Right ventricle myocardium inferior (tissue), 1 donor: Measurements from ENCODE around the gene LAMTOR3. TPM values are rescaled to one million over a fixed set of nuclear protein-coding genes. Genes with fewer than 3 reads are reported as not detected.

Source experiments
- ATAC-seq: fragments of 200-7000 bp; cut with Tn5 transposase; one replicate; pipeline ENCODE4 v1.9.1; 2020; ENCODE audit warnings: mild to moderate bottlenecking, moderate library complexity
- DNase-seq: peaks from one replicate; pipeline ENCODE4 v3.0.0; 2021; ENCODE audit errors: missing footprints
- intact Hi-C: fragments of 100-400 bp; cut with DNase I; formaldehyde crosslinking; loops from one replicate; pipeline ENCODE4 v1.11.0; 2022
- total RNA-seq: library from RNA; stranded (reverse); fragmentation: NEBNext Ultra II Directional; extraction: Animal tissue kit (Norgen Biotek cat#: 25700); gene quantifications from one replicate; pipeline ENCODE4 v1.2.1, GENCODE V29; 2021
- donor health status: DM: no; HTN: yes; CAD: no; lungs with severe emphysema.

Gene LAMTOR3
- total RNA-seq, 1 donor from 2014 or later: 36.3 TPM

DNA sequence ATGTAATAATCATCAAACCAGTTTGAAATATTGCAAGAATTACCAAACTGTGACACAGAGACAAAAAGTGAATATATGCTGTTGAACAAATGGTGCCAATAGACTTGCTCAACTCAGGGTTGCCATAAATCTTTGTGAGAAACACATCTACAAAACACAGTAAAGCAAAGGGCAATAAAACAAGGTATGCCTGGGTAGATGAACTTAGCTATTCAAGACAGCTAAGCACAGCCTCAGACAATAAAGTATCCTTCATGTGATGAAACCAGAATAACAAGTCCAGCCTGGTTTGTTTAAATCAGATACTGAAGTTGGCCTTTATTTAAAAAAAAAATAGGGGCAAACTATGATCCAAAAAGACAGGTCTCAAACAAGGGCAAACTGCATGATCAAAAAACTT, 19.2 kb downstream of the LAMTOR3 start:
- DNase-seq: no peak
- intact Hi-C loops: no loop called here
- ATAC-seq: no peak

DNA sequence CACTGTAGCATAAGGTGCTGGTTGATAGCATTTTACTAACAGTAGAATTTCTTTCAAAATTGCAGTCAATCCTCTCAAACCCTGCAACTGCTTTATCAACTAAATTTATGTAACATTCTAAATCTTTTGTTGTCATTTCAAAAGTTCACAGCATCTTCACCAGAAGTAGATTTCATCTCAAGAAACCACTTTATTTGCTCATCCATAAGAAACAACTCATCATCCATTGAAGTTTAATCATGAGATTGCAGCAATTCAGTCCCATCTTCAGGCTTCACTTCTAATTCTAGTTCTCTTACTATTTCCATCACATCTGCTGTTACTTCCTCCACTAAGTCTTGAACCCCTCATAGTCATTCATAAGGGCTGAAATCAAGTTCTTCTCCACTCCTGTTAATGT, 21.7 kb downstream of the LAMTOR3 start:
- no peak for DNase-seq
- intact Hi-C loops: no loop called here
- no peak for ATAC-seq

DNA sequence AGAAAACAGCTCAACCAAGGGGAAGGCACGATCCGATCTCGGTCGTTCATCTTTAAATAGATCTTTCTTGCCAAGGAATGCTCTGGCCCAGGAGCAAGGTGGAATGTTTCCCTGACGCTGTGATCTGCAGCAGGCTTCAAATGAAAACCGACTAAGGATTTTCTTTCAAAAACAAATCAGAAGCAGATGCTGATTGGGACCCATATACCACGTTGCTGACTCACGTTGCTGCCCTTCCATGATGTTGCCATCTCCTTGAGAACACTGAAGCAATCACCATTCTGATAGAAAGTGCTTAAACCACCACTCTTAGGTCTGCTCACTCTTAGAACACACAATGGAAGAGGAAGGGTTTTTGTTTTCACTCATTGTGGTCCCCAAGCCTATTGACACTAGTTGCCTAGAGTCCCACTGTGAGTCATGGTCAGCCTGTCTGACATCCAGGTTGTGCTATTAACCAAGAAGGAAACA, 26.1 kb downstream of the LAMTOR3 start:
- peak; percentile 28 for DNase-seq
- intact Hi-C loops: no loop called here
- peak; percentile 42 for ATAC-seq

DNA sequence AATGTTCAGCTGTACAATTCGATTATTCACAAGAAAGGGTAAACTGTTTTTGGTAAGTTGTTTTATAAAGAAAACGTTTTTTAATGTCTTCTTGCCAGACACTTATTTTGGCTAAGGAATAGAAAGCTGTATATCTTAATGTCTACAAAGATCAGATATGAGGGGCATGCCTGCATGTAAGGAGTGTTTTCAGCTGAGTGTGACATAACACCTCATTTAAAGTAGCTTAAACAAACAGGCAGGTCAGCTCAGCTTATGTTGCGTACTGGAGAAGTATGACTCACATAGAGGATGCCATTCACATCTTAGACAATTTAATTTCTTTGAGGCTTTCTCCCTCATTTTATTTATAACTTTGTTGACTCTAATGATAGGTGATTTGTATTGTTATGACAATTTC, 30.4 kb downstream of the LAMTOR3 start:
- no peak for ATAC-seq
- no peak for DNase-seq
- intact Hi-C loops: no loop called here

DNA sequence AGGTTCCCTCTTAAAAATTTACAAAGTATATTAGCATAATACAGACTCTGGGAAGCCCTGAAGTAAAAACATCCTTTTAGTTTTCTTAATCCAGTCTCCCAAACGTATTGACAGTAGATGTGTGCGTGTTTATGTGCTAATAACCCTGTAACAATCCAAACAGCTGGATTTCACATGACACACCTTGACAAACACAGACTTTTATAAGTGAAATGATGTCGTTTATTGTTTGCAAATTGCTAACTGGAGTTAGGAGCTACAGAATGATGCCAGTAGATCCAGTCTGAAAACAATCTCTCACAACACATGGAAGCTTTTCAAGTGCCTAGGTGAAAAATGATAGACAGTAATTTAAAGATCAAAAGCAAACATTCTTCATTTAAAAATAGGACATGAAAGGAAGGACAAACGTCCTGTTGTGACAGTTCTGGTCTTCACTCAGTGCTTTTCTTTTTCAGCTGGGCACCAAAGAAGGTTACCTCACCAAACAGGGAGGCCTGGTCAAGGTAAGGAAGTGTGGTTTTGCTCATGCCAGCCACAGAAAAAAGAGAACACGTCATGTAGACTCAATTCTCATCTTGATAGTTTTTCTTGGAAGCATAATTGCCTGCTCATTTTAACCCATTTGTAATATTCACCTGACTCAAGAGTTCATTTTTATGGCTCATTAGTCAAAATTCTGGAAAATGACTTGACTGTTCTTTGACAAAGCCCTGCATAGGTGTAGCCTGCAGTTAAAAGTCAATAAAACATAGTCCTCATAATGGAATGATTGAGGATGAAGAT, 32.9 kb downstream of the LAMTOR3 start:
- intact Hi-C loops: no loop called here
- ATAC-seq (no peak), DNase-seq (no peak)

DNA sequence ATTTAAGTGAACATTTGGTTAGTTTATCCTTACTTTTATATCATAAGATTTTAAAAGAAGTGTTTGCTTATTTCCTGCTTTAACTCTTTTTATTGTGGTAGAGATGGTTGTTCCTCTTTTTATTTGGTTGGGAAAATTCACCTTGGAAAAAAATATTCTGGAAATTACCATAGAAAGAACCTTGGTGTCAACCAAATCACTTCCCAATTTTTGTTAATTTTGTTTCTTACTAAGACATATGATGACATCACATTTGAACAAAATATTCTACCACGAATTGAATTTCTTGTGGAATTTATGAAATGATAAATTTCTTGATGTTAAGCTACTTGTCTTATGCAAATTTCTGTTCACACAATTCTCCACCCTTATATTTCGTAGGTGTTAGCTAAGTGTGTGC, 33.7 kb downstream of the LAMTOR3 start:
- intact Hi-C loops: no loop called here
- no peak for ATAC-seq
- no peak for DNase-seq

DNA sequence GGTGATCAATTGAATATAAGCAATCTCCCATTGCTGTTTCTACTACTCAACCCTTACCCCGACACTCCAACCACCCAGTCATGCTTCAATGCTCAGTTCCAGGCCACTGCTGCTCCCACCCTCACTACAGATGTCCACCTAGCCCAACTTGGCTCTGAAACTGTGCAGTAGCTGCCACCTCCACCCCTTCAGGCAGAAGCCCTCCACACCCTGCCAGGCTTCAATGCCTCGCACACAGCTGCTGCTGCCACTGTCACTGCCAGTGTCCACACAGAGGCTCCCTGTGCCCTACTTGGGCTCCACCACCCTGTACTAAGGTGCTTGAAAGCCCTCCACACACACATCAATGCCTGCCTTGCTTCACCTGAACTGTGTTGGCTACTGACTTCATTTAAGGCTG, 34.6 kb downstream of the LAMTOR3 start:
- ATAC-seq: no peak
- intact Hi-C loops: no loop called here
- DNase-seq: peak; percentile 54

DNA sequence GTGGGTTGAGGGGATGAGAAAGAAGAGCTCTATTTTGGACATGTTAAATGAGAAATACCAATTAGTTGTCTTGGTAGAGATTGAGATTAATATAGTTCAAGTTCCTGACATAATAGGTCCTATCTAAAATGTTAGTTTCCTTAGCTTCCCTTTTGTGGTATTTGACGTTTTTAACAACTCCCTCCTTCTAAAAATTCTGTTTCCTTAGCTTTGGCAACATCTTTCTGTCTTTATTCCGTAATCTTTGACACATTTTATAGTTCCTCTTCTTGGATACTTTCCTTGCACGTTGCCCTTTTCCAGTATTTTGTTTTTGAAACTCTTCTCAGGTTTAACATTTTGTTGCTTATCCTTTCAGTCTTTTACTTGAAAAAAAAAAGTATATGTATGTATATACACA, 36.9 kb downstream of the LAMTOR3 start:
- DNase-seq: no peak
- ATAC-seq: no peak
- intact Hi-C loops: no loop called here

DNA sequence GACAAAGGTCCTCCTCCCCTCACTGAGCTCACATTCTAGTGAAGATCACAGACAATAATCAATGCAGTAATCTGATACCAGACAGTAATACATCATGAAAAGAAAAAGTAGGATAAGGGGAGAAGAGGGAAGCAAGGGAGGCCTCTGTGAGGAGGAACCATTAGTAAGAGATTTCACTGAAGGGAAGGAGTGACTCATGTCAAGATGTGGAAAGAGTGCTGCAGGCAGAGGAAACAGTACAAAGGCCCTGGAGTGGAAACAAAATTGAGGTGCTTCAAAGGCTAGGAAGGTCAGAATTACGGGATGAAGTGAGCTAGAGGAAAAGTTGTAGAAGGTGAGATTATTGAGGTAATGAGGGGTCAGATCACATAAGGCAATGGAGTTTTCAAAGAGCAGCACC, 38.1 kb downstream of the LAMTOR3 start:
- ATAC-seq (peak; percentile 72), DNase-seq (no peak)
- intact Hi-C loops: no loop called here

DNA sequence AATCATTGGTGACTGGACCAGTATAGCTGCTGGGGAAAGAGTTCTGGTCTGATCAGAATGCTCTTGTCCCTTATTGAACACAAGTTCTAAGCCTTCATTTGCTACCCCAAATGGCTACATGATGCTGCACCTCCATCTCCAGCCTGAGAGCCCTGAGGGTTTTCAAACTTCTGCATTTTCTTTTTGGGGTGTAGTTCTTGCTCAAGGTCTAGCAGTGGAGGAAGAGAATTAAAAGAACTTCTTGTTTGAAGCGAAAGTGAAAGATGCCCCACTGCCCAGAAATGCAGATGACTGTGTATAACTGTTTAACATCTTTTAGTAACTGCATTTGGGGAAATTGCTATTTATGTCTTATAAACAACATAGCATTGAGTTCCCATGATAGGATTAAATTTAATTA, 38.5 kb downstream of the LAMTOR3 start:
- no peak for DNase-seq
- no peak for ATAC-seq
- intact Hi-C loops: no loop called here

DNA sequence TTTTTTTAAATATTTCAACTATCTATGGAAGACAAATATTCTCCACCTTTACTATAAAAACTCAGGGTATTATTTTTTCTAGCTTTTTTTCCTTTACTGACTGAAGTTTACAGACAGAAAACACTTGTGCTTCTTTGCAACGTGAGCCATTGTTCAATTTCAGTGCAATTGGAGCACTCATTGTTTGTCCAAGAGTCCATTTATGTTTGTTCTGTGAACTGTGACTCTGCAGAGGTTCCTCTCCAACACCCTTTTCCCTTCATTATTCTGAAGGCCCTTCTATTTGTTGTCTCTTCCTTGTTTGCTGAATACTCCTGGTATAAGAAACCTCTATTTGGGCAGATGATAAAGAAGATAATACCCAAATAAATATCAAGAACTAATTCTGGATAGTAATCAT, 40.2 kb downstream of the LAMTOR3 start:
- ATAC-seq (no peak), DNase-seq (no peak)
- intact Hi-C loops: no loop called here

DNA sequence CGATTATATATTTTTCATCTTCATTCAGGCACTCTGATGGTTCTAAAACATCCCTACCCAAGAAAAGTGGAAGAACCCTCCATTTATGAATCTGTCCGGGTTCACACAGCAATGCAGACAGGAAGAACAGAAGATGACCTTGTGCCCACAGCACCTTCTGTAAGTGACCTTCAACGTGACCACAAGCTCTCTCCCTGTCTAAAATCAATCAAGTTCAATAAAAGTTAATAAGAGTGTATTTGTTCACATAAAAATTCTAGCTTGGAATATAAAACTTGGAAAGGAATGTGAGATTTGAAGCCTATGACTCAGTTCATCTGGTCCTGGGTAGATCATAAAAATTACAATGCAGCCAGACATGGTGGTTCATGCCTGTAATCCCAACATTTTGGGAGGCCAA, 41.0 kb downstream of the LAMTOR3 start:
- ATAC-seq (no peak), DNase-seq (no peak)
- intact Hi-C loops: no loop called here

DNA sequence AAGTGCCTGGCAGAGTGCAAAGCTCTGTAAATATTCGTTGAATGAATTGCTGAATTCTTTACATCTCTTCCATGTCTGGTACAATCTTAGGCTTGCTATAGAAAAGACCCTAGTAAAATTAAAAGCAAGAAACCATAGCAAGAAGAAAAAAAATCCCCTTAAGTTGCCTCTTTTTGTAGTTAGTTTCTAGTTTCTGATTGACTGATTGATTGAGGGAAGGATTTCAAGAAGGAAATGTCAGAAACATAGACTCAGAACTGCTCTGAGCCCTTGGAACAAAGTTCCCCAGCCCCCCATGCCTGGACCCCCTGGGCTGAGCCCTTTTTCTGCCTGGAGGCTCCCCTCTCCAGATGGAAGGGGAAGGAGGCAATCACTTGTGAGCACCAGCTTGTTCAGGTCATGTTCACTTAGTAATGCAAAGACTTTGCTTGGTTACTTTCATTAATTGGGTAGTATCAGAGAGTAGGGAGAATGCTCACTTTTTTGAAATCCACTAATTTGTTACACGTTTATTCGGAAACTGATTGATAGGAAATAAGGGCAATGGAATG, 42.0 kb downstream of the LAMTOR3 start:
- DNase-seq: no peak
- no peak for ATAC-seq
- intact Hi-C loops: no loop called here

DNA sequence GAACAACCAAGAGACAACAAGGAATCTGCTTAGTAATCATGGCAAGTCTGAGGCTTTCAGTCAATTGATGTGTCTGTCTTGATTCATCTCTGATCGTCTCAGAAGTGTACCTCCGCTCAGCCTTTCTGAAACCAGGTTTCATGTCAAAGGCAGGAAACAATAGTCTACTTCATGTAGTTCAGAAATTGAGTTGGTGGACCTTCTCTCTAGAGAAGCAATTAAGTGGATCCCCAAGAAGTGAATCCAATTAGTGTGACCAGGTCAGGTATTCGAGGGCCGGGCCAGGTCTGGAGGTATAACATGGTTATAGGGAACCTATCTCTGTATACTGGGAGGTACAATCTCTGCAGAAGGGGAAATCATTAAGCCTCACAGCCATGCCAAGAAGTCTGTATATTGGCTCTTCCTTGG, 45.6 kb downstream of the LAMTOR3 start:
- intact Hi-C loops: no loop called here
- DNase-seq: no peak
- no peak for ATAC-seq

DNA sequence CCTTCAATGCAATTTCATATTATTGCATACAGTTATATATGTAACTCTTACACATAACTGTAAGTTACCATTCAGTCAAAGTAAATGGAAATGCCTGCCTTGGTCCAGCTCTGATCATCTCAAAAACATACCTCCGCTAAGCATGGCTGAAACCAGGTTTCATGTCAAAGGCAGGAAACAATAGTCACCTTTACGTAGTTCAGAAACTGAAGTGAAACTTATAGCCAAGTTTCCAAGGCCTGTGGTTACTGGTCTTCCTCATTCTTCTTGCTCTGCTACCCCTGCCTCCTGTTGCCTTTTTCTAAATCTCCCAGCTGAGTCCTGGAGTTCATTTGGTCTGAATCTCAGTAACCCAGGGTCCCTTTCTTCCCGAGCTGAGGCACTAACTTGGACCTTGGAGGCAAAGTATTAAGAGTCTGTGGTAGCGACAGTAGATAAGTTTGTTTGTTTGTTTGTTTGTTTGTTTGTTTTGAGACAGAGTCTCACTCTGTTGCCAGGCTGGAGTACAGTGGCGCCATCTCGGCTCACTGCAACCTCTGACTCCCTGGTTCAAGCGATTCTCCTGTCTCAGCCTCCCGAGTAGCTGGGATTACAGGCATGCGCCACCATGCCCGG, 46.8 kb downstream of the LAMTOR3 start:
- ATAC-seq: no peak
- intact Hi-C loops: no loop called here
- DNase-seq: no peak

DNA sequence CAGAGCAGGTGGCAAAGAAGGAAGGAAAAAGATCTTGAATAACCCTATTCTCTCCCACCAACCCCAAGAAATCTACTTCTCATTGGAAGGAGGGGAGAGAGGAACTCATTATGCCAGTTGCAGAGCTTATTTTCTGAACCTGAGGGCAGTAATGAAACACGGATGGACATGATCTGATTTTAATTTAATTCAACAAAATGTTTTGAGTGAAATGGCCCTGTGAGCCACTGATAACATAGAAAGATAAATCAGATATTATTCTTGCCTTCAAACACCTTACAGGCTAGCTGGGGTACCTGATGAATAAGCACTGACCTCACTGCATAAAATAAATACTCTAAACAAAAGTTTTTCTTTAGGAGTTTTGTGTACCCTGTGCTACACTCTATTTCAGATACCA, 47.3 kb downstream of the LAMTOR3 start:
- DNase-seq (no peak), ATAC-seq (no peak)
- intact Hi-C loops: no loop called here

DNA sequence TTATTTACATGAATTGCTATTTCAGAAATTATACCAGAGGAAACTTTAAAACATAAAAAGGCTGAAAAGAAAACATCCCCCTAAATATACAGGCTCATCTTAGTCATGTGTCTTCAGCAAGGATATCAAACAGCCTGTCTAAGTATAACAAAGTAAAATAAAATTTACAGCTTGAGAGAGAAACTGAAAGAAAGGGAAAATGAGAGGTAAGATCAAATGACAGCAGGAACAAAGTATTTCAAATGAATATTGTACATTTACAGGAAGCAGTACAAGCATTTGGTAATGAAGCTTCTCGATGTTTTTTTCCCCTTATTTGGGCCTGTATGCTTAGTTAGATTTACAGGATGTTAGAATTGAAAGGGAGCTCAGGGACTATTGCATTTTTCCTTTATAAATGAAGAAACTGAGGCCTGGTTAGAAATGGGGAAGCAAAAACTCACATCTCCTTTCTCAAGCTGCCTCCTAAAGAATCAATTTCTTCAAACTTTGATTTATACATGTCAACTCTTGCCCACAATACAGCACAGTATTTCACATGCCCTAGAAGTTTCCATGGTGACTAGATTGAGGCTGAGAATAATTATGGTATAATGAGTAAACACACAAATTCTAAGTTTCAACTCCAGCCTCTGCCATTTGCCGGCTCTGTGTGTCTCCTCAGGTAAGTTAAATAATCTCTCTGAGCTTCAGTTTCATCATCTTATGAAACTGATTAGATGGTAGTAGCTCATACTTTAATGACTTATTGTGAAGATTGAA, 48.3 kb downstream of the LAMTOR3 start:
- DNase-seq (no peak), ATAC-seq (no peak)
- intact Hi-C loops: no loop called here

DNA sequence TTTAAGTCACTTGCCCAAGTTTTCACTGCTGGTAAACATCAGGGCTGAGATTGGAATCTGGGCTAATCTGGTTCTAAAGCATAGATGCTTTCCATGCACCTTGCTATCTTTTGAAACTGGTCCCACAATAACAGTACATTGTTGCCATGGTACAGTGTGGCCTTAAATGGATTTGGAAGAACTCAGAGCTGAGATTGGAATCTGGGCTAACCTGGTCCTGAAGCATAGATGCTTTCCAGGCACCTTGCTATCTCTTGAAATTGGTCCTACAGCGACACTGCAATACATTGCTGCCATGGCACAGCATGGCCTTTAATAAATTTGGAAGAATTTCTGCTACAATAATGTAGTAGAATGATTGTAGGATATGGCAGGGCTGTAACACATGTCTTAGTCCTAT, 49.0 kb downstream of the LAMTOR3 start:
- DNase-seq: no peak
- ATAC-seq: no peak
- intact Hi-C loops: no loop called here

DNA sequence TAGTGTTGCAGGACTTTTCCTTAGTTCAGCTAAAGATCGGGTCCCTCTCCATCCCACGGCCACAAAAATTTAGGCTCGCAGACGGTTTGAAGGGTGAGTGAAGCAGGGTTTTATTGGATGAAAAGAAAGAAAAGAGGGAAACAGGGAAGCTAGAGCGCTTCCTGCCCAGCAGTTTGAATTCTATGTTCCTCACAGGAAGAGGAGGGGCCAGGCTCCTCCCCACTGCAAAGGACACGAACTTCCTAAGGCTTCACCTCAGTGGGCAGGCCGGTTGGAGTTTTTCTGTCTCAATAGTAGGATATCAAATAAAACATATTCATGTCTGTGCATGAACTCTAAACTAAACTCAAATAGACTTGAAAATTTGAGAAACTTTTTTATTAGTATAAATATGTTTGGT, 50.2 kb downstream of the LAMTOR3 start:
- intact Hi-C loops: no loop called here
- ATAC-seq: no peak
- no peak for DNase-seq

DNA sequence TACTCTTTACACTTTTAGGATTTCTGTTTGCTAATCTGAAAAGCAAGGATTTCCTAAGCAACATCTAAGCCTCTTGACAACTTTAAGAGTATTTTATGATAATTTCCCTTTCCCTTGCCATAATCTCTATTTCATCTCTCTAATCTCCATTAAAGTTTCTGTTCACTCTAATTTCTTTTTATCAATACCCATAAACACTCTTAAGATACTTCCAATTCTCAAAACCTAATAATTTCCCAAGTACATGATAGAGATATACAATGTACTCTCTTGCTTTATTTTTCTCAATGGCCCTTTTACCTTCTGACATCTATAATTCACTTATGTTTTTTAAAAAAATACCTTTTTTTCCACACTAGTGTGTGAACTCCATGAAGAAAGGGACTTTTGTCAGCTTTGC, 50.8 kb downstream of the LAMTOR3 start:
- intact Hi-C loops: no loop called here
- DNase-seq (no peak), ATAC-seq (no peak)
